ENCODE results near the gene LRMDA.

GRCh38 chr10:75572478-75572877 is 141.1 kb downstream of the LRMDA start:
- TF ChIP-seq MYNN (CRISPR knock-in tag; IDR thresholded peaks at IDR 0.05; ENCODE audit: low read depth) (no peak), CTCF (CRISPR knock-in tag; IDR thresholded peaks at IDR 0.05) (no peak), NR2C2 (CRISPR knock-in tag; IDR thresholded peaks at IDR 0.05; ENCODE audit: borderline replicate concordance) (no peak), HDAC6 (IDR thresholded peaks at IDR 0.05; ENCODE audit: low read depth, low read length) (no peak), DNMT1 (CRISPR knock-in tag; IDR thresholded peaks at IDR 0.05) (no peak), NR2F1 (CRISPR knock-in tag; IDR thresholded peaks at IDR 0.05) (no peak), EP300 (IDR thresholded peaks at IDR 0.05; ENCODE audit: low read depth in 2 of 2, low read length in 2 of 2) (no peak), EP300 (CRISPR knock-in tag; IDR thresholded peaks at IDR 0.05; ENCODE audit: borderline replicate concordance) (no peak), JUND (CRISPR knock-in tag; IDR thresholded peaks at IDR 0.05) (no peak), BRCA1 (CRISPR knock-in tag; IDR thresholded peaks at IDR 0.05) (no peak), HIVEP1 (CRISPR knock-in tag; IDR thresholded peaks at IDR 0.05) (no peak), CCAR2 (optimal IDR thresholded peaks at IDR 0.05; ENCODE audit: low read depth, low read length) (no peak)

Data from HepG2 (cell line).